ENCODE measurements around the gene TCF23. TPM values are rescaled to one million over a fixed set of nuclear protein-coding genes. Genes with fewer than 3 reads are reported as not detected.

The TCF23 gene
- total RNA-seq, 1 experiment from 2014 or later: 0.03 TPM

GRCh38 chr2:27201675-27202074, 52.9 kb downstream of the TCF23 start:
- intact Hi-C loops (cut with micrococcal nuclease; ENCODE audit: unreplicated experiment): no loop called here
- DNase-seq (ENCODE audit: low read depth, low spot score) (no peak), ATAC-seq (no peak)
- Histone ChIP-seq H3K4me1 (ENCODE audit: control insufficient read depth, insufficient read depth, low read length) (no peaks in the 10 kb centered on the region), H3K27me3 (ENCODE audit: control insufficient read depth, insufficient read depth, low read length) (no peaks in the 10 kb centered on the region), H3K9me3 (ENCODE audit: control insufficient read depth, insufficient read depth, low read depth, low read length) (no peaks in the 10 kb centered on the region), H3K4me3 (ENCODE audit: low read depth in 2 of 2, low read length in 2 of 2) (no peak overlapping the region), H3K36me3 (ENCODE audit: control insufficient read depth, insufficient read depth, low read length) (no peaks in the 10 kb centered on the region; the same call in 1 of the 2 replicates), H3K27ac (ENCODE audit: low read length) (no peak overlapping the region)
- in situ Hi-C loops (cut with HindIII; ENCODE audit: low pct_unique_long_range_greater_than_20kb, low sequenced_read_pairs): no loop called here
- no peak for TF ChIP-seq SIN3A (IDR thresholded peaks at IDR 0.05; ENCODE audit: borderline replicate concordance, insufficient read depth, low read depth, low read length)
- TF ChIP-seq POLR2AphosphoS5 (IDR thresholded peaks at IDR 0.05; ENCODE audit: low read depth, low read length): no peak
- TF ChIP-seq, protein P1, sequence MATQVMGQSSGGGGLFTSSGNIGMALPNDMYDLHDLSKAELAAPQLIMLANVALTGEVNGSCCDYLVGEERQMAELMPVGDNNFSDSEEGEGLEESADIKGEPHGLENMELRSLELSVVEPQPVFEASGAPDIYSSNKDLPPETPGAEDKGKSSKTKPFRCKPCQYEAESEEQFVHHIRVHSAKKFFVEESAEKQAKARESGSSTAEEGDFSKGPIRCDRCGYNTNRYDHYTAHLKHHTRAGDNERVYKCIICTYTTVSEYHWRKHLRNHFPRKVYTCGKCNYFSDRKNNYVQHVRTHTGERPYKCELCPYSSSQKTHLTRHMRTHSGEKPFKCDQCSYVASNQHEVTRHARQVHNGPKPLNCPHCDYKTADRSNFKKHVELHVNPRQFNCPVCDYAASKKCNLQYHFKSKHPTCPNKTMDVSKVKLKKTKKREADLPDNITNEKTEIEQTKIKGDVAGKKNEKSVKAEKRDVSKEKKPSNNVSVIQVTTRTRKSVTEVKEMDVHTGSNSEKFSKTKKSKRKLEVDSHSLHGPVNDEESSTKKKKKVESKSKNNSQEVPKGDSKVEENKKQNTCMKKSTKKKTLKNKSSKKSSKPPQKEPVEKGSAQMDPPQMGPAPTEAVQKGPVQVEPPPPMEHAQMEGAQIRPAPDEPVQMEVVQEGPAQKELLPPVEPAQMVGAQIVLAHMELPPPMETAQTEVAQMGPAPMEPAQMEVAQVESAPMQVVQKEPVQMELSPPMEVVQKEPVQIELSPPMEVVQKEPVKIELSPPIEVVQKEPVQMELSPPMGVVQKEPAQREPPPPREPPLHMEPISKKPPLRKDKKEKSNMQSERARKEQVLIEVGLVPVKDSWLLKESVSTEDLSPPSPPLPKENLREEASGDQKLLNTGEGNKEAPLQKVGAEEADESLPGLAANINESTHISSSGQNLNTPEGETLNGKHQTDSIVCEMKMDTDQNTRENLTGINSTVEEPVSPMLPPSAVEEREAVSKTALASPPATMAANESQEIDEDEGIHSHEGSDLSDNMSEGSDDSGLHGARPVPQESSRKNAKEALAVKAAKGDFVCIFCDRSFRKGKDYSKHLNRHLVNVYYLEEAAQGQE (IDR thresholded peaks at IDR 0.05; ENCODE audit: insufficient read depth in 1 of 2, low read depth in 2 of 2, low read length in 1 of 2): no peak
- TF ChIP-seq, protein P2, sequence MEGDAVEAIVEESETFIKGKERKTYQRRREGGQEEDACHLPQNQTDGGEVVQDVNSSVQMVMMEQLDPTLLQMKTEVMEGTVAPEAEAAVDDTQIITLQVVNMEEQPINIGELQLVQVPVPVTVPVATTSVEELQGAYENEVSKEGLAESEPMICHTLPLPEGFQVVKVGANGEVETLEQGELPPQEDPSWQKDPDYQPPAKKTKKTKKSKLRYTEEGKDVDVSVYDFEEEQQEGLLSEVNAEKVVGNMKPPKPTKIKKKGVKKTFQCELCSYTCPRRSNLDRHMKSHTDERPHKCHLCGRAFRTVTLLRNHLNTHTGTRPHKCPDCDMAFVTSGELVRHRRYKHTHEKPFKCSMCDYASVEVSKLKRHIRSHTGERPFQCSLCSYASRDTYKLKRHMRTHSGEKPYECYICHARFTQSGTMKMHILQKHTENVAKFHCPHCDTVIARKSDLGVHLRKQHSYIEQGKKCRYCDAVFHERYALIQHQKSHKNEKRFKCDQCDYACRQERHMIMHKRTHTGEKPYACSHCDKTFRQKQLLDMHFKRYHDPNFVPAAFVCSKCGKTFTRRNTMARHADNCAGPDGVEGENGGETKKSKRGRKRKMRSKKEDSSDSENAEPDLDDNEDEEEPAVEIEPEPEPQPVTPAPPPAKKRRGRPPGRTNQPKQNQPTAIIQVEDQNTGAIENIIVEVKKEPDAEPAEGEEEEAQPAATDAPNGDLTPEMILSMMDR (IDR thresholded peaks at IDR 0.05): no peak
- no peak for TF ChIP-seq TCF7L2 (IDR thresholded peaks at IDR 0.05; ENCODE audit: low read depth, low read length)
- no TSS peak for BruUV-seq (replicated peaks)
- ChIA-PET CTCF (no interaction called here), POLR2A (no interaction called here)

DNA sequence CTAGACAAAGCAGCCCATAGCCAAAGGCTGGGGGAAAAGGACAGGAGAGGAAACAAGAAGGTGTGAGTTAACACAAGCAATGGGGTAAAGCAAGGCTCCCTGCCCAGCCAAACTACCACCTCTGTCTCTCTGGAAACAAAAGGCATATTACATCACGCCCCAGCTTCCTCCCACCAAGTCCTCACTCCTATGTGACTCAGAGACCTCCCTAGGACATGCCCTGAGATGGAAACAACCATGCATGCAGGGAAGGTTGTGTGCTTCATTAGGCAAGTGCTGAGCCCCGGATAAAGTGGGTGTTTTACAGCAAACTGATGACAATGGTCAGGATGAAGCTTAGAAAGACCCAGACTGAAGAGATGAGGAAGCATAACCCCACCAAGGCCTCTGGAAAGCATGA, 54.0 kb downstream of the TCF23 start:
- DNase-seq (ENCODE audit: low read depth, low spot score) (no peak), ATAC-seq (no peak)
- H3K4me1 ChIP-seq (ENCODE audit: control insufficient read depth, insufficient read depth, low read length): no peaks in the 10 kb centered on the region
- H3K27me3 ChIP-seq (ENCODE audit: control insufficient read depth, insufficient read depth, low read length): no peaks in the 10 kb centered on the region
- peaks cover 1% of the 10 kb centered on the region for H3K36me3 ChIP-seq (ENCODE audit: control insufficient read depth, insufficient read depth, low read length)
- no peaks in the 10 kb centered on the region for H3K9me3 ChIP-seq (ENCODE audit: control insufficient read depth, insufficient read depth, low read depth, low read length)
- CTCF ChIA-PET: no interaction called here
- POLR2A ChIA-PET: no interaction called here
- no peak overlapping the region for H3K4me3 ChIP-seq (ENCODE audit: low read depth in 2 of 2, low read length in 2 of 2)
- no TSS peak for BruUV-seq (replicated peaks)
- in situ Hi-C loops (cut with HindIII; ENCODE audit: low pct_unique_long_range_greater_than_20kb, low sequenced_read_pairs): no loop called here
- H3K27ac ChIP-seq (ENCODE audit: low read length): no peak overlapping the region
- intact Hi-C loops (cut with micrococcal nuclease; ENCODE audit: unreplicated experiment): no loop called here
- TF ChIP-seq SIN3A (IDR thresholded peaks at IDR 0.05; ENCODE audit: borderline replicate concordance, insufficient read depth, low read depth, low read length): no peak
- TF ChIP-seq, protein P1 (IDR thresholded peaks at IDR 0.05; ENCODE audit: insufficient read depth in 1 of 2, low read depth in 2 of 2, low read length in 1 of 2): no peak
- no peak for TF ChIP-seq POLR2AphosphoS5 (IDR thresholded peaks at IDR 0.05; ENCODE audit: low read depth, low read length)
- TF ChIP-seq, protein P2 (IDR thresholded peaks at IDR 0.05): no peak
- TF ChIP-seq TCF7L2 (IDR thresholded peaks at IDR 0.05; ENCODE audit: low read depth, low read length): no peak
